ENCODE measurements around the gene CSNK1D.

DNA sequence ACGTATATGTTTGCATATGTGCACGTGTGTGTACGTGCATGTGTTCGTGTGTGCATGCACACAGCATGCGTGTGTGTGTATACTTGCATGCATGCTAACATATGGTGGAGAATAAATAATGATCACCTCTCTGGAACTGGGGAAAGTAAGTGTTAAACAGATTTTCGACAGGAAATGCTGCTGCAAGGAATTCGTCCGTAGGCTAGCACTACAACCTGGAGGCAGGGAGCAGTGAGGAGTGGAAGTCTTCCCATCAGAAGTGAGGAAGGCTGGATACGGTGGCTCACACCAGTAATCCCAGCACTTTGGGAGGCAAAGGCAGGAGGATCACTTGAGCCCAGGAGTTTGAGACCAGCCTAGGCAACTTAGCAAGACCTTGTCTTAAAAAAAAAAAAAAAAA, 4.8 kb upstream of the CSNK1D start:
- TF ChIP-seq, protein P1, sequence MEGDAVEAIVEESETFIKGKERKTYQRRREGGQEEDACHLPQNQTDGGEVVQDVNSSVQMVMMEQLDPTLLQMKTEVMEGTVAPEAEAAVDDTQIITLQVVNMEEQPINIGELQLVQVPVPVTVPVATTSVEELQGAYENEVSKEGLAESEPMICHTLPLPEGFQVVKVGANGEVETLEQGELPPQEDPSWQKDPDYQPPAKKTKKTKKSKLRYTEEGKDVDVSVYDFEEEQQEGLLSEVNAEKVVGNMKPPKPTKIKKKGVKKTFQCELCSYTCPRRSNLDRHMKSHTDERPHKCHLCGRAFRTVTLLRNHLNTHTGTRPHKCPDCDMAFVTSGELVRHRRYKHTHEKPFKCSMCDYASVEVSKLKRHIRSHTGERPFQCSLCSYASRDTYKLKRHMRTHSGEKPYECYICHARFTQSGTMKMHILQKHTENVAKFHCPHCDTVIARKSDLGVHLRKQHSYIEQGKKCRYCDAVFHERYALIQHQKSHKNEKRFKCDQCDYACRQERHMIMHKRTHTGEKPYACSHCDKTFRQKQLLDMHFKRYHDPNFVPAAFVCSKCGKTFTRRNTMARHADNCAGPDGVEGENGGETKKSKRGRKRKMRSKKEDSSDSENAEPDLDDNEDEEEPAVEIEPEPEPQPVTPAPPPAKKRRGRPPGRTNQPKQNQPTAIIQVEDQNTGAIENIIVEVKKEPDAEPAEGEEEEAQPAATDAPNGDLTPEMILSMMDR (IDR thresholded peaks at IDR 0.05; ENCODE audit: low read depth, low read length, poor library complexity, severe bottlenecking) = no peak
- TF ChIP-seq EZH2phosphoT487 (IDR thresholded peaks at IDR 0.05; ENCODE audit: borderline replicate concordance, low read length) = no peak
